GM12864 (cell line): ENCODE measurements around the gene EXD2.

Experiments used
- DNase-seq: peaks from one replicate; pipeline ENCODE4 v3.0.0-alpha.2; 2011; ENCODE audit warnings: low read depth
- H3K4me3 ChIP-seq: 2 replicates; pipeline ENCODE4 v1.5.1; 2011; ENCODE audit warnings: mild to moderate bottlenecking, low read depth, low read length, control low read depth
- CTCF ChIP-seq: IDR thresholded peaks from 2 replicates; pipeline ENCODE4 v1.5.1; 2011; ENCODE audit warnings: low read depth, mild to moderate bottlenecking, moderate library complexity, low read length, control low read depth, inconsistent platforms; ENCODE audit errors: missing control alignments

EXD2 gene

GRCh38 chr14:69260861-69261564, 69.7 kb downstream of the EXD2 start:
- no peak for DNase-seq
- TF ChIP-seq CTCF: peak; percentile 74
- H3K4me3 ChIP-seq: peak overlapping the region; percentile 17; the same call in 1 of the 2 replicates

GRCh38 chr14:69261761-69262331, 70.5 kb downstream of the EXD2 start:
- TF ChIP-seq CTCF: no peak
- no peak for DNase-seq
- H3K4me3 ChIP-seq: no peak overlapping the region

- TF ChIP-seq CTCF: no peak
- no peak overlapping the region for H3K4me3 ChIP-seq
- no peak for DNase-seq
Measured at GRCh38 chr14:69262516-69262915, 71.2 kb downstream of the EXD2 start.

- no peak for DNase-seq
- TF ChIP-seq CTCF: no peak
- no peak overlapping the region for H3K4me3 ChIP-seq
Measured at GRCh38 chr14:69263364-69263763, 72.1 kb downstream of the EXD2 start.

- no peak for DNase-seq
- no peak overlapping the region for H3K4me3 ChIP-seq
- no peak for TF ChIP-seq CTCF
Measured at GRCh38 chr14:69263771-69264170, 72.5 kb downstream of the EXD2 start.

- no peak overlapping the region for H3K4me3 ChIP-seq
- TF ChIP-seq CTCF: no peak
- no peak for DNase-seq
Measured at GRCh38 chr14:69266572-69267345, 75.5 kb downstream of the EXD2 start.
